Hepatocyte (in vitro differentiated cells): ENCODE data around the gene APBB1IP. TPM values are rescaled to one million over a fixed set of nuclear protein-coding genes. Genes with fewer than 3 reads are reported as not detected.

ENCODE experiments used
- DNase-seq: peaks from one replicate; pipeline ENCODE4 v3.0.0-alpha.2; 2016; ENCODE audit warnings: low spot score
- H2AFZ ChIP-seq: fragments of 200-600 bp; sonication (generic); 2 replicates; pipeline ENCODE4 v1.6.0; 2016; ENCODE audit warnings: antibody characterized with exemption, mild to moderate bottlenecking
- H3K27ac ChIP-seq: fragments of 200-600 bp; sonication (generic); 2 replicates; pipeline ENCODE4 v1.5.1; 2016; ENCODE audit warnings: mild to moderate bottlenecking
- H3K27me3 ChIP-seq: fragments of 200-600 bp; sonication (generic); 2 replicates; pipeline ENCODE4 v1.6.1; 2016
- H3K36me3 ChIP-seq: fragments of 200-600 bp; sonication (generic); replicated peaks from 2 replicates; pipeline ENCODE4 v1.5.1; 2016; ENCODE audit warnings: low read depth; ENCODE audit not compliant: insufficient read depth
- H3K4me1 ChIP-seq: fragments of 200-600 bp; sonication (generic); 2 replicates; pipeline ENCODE4 v1.5.1; 2016; ENCODE audit warnings: mild to moderate bottlenecking, moderate library complexity; ENCODE audit not compliant: insufficient read depth
- H3K4me2 ChIP-seq: fragments of 200-600 bp; sonication (generic); 2 replicates; pipeline ENCODE4 v1.6.0; 2016
- H3K4me3 ChIP-seq: fragments of 200-600 bp; sonication (generic); 2 replicates; pipeline ENCODE4 v1.5.1; 2016; ENCODE audit warnings: mild to moderate bottlenecking
- H3K79me2 ChIP-seq: fragments of 200-600 bp; sonication (generic); 2 replicates; pipeline ENCODE4 v1.6.0; 2017; ENCODE audit warnings: mild to moderate bottlenecking
- H3K9me2 ChIP-seq: fragments of 200-600 bp; sonication (generic); replicated peaks from 2 replicates; pipeline ENCODE4 v1.6.0; 2017; ENCODE audit warnings: mild to moderate bottlenecking; ENCODE audit not compliant: insufficient read depth
- H3K9me3 ChIP-seq: fragments of 200-600 bp; sonication (generic); 2 replicates; pipeline ENCODE4 v1.5.1; 2016; ENCODE audit warnings: low read depth, mild to moderate bottlenecking
- H4K20me1 ChIP-seq: fragments of 200-600 bp; sonication (generic); 2 replicates; pipeline ENCODE4 v1.6.0; 2016; ENCODE audit warnings: mild to moderate bottlenecking; ENCODE audit not compliant: insufficient read depth, poor library complexity, severe bottlenecking
- EZH2 ChIP-seq: fragments of 200-600 bp; sonication (generic); IDR thresholded peaks from 2 replicates; pipeline ENCODE4 v1.6.1; 2016; ENCODE audit warnings: antibody characterized with exemption, mild to moderate bottlenecking, borderline replicate concordance
- EZH2phosphoT487 ChIP-seq: fragments of 200-600 bp; sonication (generic); IDR thresholded peaks from one replicate; pipeline ENCODE4 v1.6.1; 2018; ENCODE audit warnings: antibody characterized with exemption, mild to moderate bottlenecking, low read depth, moderate library complexity; ENCODE audit not compliant: unreplicated experiment, severe bottlenecking
- WGBS: methylation state at CpG from one replicate; pipeline ENCODE4 v1.1.6; 2016; ENCODE audit warnings: low lambda C conversion rate; ENCODE audit errors: missing lambda C conversion rate; 5-methylcytosine and 5-hydroxymethylcytosine counted together
- polyA plus RNA-seq: library from polyadenylated mRNA; unstranded; fragments of >200 nt; fragmentation: Nextera tagmentation; extraction: Ambion mirVana; gene quantifications from 2 replicates; pipeline ENCODE4 v1.2.1, GENCODE V29; 2016
- total RNA-seq: library from RNA; depleted of rRNA; stranded (reverse); fragments of >200 nt; gene quantifications from 2 replicates; pipeline ENCODE4 v1.2.3, GENCODE V29; 2014
- TF ChIP-seq, protein P1 (sequence below): fragments of 200-600 bp; sonication (generic); IDR thresholded peaks from 2 replicates; pipeline ENCODE4 v1.5.1; 2016; ENCODE audit warnings: antibody characterized with exemption, mild to moderate bottlenecking; ENCODE audit not compliant: poor library complexity

The APBB1IP gene
- total and polyA plus RNA-seq, 2 experiments from 2014 or later, result 1.1 to 1.8 TPM

DNA sequence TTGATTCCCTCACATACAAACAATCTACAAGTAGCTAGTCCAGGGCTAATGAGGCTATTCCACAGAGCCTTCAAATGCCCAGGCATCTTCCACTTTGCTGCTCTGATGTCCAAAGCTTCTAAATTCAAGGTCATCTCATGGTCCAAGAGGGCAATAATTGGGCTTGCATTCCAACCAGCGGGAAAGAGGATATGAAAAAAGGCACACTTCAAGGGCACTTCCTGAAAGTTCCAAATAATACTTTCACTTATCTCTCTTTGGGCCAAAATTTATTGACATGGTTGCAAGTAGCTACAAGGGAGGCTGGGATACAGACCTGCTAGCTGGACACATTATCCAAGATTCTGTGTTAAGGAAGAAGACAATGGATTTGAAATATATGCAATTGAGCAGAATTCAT is 25.2 kb upstream of the APBB1IP start:
- DNase-seq, result no peak
- Histone ChIP-seq H3K4me1 (no peaks in the 10 kb centered on the region), H3K9me2 (no peaks in the 10 kb centered on the region), H3K9me3 (no peaks in the 10 kb centered on the region), H3K79me2 (no peaks in the 10 kb centered on the region), H3K36me3 (no peaks in the 10 kb centered on the region), H3K27me3 (no peaks in the 10 kb centered on the region), H3K4me2 (no peak overlapping the region), H4K20me1 (no peaks in the 10 kb centered on the region), H2AFZ (no peak overlapping the region), H3K4me3 (no peak overlapping the region), H3K27ac (no peak overlapping the region)
- no peak for TF ChIP-seq EZH2
- TF ChIP-seq, protein P1, sequence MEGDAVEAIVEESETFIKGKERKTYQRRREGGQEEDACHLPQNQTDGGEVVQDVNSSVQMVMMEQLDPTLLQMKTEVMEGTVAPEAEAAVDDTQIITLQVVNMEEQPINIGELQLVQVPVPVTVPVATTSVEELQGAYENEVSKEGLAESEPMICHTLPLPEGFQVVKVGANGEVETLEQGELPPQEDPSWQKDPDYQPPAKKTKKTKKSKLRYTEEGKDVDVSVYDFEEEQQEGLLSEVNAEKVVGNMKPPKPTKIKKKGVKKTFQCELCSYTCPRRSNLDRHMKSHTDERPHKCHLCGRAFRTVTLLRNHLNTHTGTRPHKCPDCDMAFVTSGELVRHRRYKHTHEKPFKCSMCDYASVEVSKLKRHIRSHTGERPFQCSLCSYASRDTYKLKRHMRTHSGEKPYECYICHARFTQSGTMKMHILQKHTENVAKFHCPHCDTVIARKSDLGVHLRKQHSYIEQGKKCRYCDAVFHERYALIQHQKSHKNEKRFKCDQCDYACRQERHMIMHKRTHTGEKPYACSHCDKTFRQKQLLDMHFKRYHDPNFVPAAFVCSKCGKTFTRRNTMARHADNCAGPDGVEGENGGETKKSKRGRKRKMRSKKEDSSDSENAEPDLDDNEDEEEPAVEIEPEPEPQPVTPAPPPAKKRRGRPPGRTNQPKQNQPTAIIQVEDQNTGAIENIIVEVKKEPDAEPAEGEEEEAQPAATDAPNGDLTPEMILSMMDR, result no peak
- TF ChIP-seq EZH2phosphoT487, result no peak
- 90% methylated on average over 1 of the region's 1 CpG for WGBS

DNA sequence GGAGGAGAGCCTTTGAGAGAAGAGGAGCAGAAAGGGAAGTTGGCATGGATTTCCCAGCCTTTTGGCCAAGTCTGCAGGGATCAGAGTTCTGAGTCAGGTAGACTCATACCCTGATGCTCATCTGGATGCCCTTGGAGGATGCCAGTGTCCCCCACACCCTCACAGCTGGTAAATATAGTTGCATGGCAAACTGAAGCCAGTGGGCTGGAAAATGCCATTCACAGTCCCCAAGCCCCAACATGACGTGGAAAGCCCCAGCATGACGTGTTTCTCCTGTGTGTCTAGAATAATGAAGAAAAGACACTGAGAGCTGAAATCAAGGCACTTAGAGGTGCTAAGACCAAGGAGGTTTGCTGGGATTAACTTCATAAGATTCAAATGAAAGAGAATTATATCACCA is 24.8 kb upstream of the APBB1IP start:
- TF ChIP-seq EZH2 (no peak), EZH2phosphoT487 (no peak)
- TF ChIP-seq, protein P1, result no peak
- H3K9me3 ChIP-seq, result no peaks in the 10 kb centered on the region
- no peaks in the 10 kb centered on the region for H4K20me1 ChIP-seq
- WGBS, result 86% methylated on average over 2 of the region's 2 CpGs
- no peaks in the 10 kb centered on the region for H3K79me2 ChIP-seq
- H3K27ac ChIP-seq, result no peak overlapping the region
- no peaks in the 10 kb centered on the region for H3K4me1 ChIP-seq
- no peak overlapping the region for H3K4me3 ChIP-seq
- H3K36me3 ChIP-seq, result no peaks in the 10 kb centered on the region
- no peaks in the 10 kb centered on the region for H3K27me3 ChIP-seq
- H2AFZ ChIP-seq, result no peak overlapping the region
- no peak for DNase-seq
- H3K9me2 ChIP-seq, result no peaks in the 10 kb centered on the region
- H3K4me2 ChIP-seq, result no peak overlapping the region

DNA sequence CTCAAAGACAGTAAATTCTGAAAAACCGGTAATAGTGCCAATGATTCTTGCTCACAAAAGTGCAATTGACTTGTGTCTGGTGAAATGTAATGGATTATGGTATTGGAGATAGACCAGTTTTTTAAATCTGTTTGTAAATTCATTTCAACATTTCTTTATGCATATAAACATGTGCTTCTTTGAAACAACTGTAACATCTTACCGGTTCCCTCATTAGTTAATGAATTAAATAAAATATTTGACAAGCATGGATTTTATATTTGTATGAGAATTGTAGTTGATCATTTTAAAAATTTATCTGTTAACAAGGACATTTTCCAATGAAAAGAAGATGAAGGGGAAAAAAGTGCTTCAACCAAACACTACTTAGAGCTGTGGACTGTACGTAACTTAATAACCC is 21.0 kb upstream of the APBB1IP start:
- Histone ChIP-seq H3K4me3 (no peak overlapping the region), H3K9me2 (no peaks in the 10 kb centered on the region), H3K4me2 (no peak overlapping the region), H3K79me2 (no peaks in the 10 kb centered on the region), H3K4me1 (no peaks in the 10 kb centered on the region), H2AFZ (no peak overlapping the region), H3K27me3 (no peaks in the 10 kb centered on the region), H4K20me1 (no peaks in the 10 kb centered on the region), H3K9me3 (no peaks in the 10 kb centered on the region), H3K36me3 (no peaks in the 10 kb centered on the region), H3K27ac (no peak overlapping the region)
- no peak for DNase-seq
- 74% methylated on average over 3 of the region's 3 CpGs for WGBS
- TF ChIP-seq EZH2phosphoT487 (no peak), EZH2 (no peak)
- TF ChIP-seq, protein P1, result no peak

DNA sequence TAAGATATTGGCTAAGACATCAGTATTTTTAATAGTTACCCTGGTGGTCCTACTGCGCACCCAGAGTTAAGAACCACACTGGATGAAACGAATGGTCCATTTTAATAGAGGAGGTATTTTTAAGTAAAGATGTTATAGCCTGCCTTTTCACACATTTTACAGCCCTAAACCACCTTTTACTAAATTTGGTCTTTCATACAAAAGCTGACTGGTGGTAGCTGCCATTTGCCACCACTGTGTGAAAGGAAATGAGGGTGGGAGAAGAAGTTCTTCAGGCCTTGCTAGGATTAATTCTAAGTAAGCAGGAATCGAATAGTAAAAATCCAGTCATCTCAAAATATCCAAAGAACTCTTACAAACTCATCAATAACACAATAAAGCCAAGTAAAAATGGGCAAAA is 15.2 kb upstream of the APBB1IP start:
- Histone ChIP-seq H3K79me2 (no peaks in the 10 kb centered on the region), H3K27me3 (no peaks in the 10 kb centered on the region), H3K4me2 (no peak overlapping the region), H3K4me3 (no peak overlapping the region), H2AFZ (no peak overlapping the region), H3K4me1 (no peaks in the 10 kb centered on the region), H3K9me2 (no peaks in the 10 kb centered on the region), H3K27ac (no peak overlapping the region), H4K20me1 (no peaks in the 10 kb centered on the region), H3K36me3 (no peaks in the 10 kb centered on the region), H3K9me3 (no peaks in the 10 kb centered on the region)
- TF ChIP-seq, protein P1, result no peak
- TF ChIP-seq EZH2 (no peak), EZH2phosphoT487 (no peak)
- WGBS, result 63% methylated on average over 3 of the region's 3 CpGs
- DNase-seq, result no peak
